Osteocyte (in vitro differentiated cells): ENCODE measurements around the gene DHFR. TPM values are rescaled to one million over a fixed set of nuclear protein-coding genes. Genes with fewer than 3 reads are reported as not detected.
A peak's percentile ranks its signal among the peaks of the same experiment; 100 is the strongest.

Source experiments
- DNase-seq: peaks from one replicate; pipeline ENCODE4 v3.0.0; 2021; ENCODE audit warnings: mixed read lengths; ENCODE audit not compliant: unreplicated experiment; ENCODE audit errors: extremely low spot score
- H3K27ac Mint-ChIP-seq: one replicate; pipeline ENCODE4 v1.8.0; 2021; ENCODE audit warnings: mild to moderate bottlenecking, mixed read lengths; ENCODE audit not compliant: unreplicated experiment
- H3K27me3 Mint-ChIP-seq: one replicate; pipeline ENCODE4 v1.8.0; 2021; ENCODE audit warnings: mixed read lengths; ENCODE audit not compliant: unreplicated experiment
- H3K36me3 Mint-ChIP-seq: one replicate; pipeline ENCODE4 v1.8.0; 2021; ENCODE audit warnings: mixed read lengths; ENCODE audit not compliant: unreplicated experiment
- H3K4me1 Mint-ChIP-seq: one replicate; pipeline ENCODE4 v1.8.0; 2021; ENCODE audit warnings: mixed read lengths; ENCODE audit not compliant: unreplicated experiment
- H3K4me3 Mint-ChIP-seq: one replicate; pipeline ENCODE4 v1.8.0; 2021; ENCODE audit warnings: mild to moderate bottlenecking, moderate library complexity, mixed read lengths; ENCODE audit not compliant: unreplicated experiment
- H3K9me3 Mint-ChIP-seq: one replicate; pipeline ENCODE4 v1.8.0; 2021; ENCODE audit warnings: mixed read lengths; ENCODE audit not compliant: unreplicated experiment
- CTCF ChIP-seq: fragments of 200-600 bp; sonication (generic); IDR thresholded peaks from 2 replicates; pipeline ENCODE4 v1.5.0; 2021; ENCODE audit warnings: antibody characterized with exemption, mild to moderate bottlenecking, moderate library complexity
- long read RNA-seq: library from polyadenylated mRNA; unstranded; transcript quantifications from one replicate; pipeline ENCODE4 v2.0.0, GENCODE V29; 2021
- total RNA-seq: library from RNA; stranded (reverse); gene quantifications from 2 replicates; pipeline ENCODE4 v1.2.1, GENCODE V29; 2021

DHFR gene
- 17.0 and 18.5 TPM in 2 replicates for total RNA-seq
- long read RNA-seq, transcript DHFR-201 (6 exons, 3,917 nt): major isoform, 15 of 21 reads
- long read RNA-seq, partial matches to known transcripts: 2 of 21 reads
- long read RNA-seq, other reads (novel, unspliced or antisense): 3 of 21 reads

GRCh38 chr5:80654391-80655230, at the start of gene DHFR, which contains the start of gene MSH3:
Gene DHFR, minus strand, starts transcription at chr5:80654983. Its CDS starts 494 bp downstream, at chr5:80654489.
Gene MSH3, plus strand, starts transcription at chr5:80654652. Its CDS starts 76 bp downstream, at chr5:80654728.
- no peaks in the 10 kb centered on the region for H3K9me3 Mint-ChIP-seq
- no peaks in the 10 kb centered on the region for H3K27me3 Mint-ChIP-seq

GRCh38 chr5:80704221-80704620, 49.4 kb upstream of the DHFR start:
- peaks cover 17% of the 10 kb centered on the region for H3K4me1 Mint-ChIP-seq
- H3K36me3 Mint-ChIP-seq: peaks cover 10% of the 10 kb centered on the region
- H3K27ac Mint-ChIP-seq: no peak overlapping the region

More at GRCh38 chr5:80654391-80655230, at the start of gene DHFR, which contains the start of gene MSH3:
- H3K4me1 Mint-ChIP-seq: peaks cover 25% of the 10 kb centered on the region
- H3K4me3 Mint-ChIP-seq: peak within 1 kb of the TSS; percentile 97
- peak; percentile 92 for DNase-seq
- peak; percentile 26 for TF ChIP-seq CTCF
- H3K27ac Mint-ChIP-seq: peak within 1 kb of the TSS; percentile 96
- H3K36me3 Mint-ChIP-seq: peaks cover 18% of the 10 kb centered on the region

GRCh38 chr5:80703747-80704146, 49.0 kb upstream of the DHFR start:
- peaks cover 10% of the 10 kb centered on the region for H3K36me3 Mint-ChIP-seq
- no peak for TF ChIP-seq CTCF
- peaks cover 17% of the 10 kb centered on the region for H3K4me1 Mint-ChIP-seq
- no peak for DNase-seq
- no peaks in the 10 kb centered on the region for H3K27me3 Mint-ChIP-seq
- no peak overlapping the region for H3K4me3 Mint-ChIP-seq
- H3K27ac Mint-ChIP-seq: no peak overlapping the region
- no peaks in the 10 kb centered on the region for H3K9me3 Mint-ChIP-seq

More at GRCh38 chr5:80704221-80704620, 49.4 kb upstream of the DHFR start:
- Mint-ChIP-seq H3K27me3 (no peaks in the 10 kb centered on the region), H3K4me3 (no peak overlapping the region), H3K9me3 (no peaks in the 10 kb centered on the region)
- TF ChIP-seq CTCF: no peak
- no peak for DNase-seq

- Mint-ChIP-seq H3K27ac (no peak overlapping the region), H3K27me3 (no peaks in the 10 kb centered on the region), H3K4me1 (peaks cover 17% of the 10 kb centered on the region), H3K4me3 (no peak overlapping the region), H3K9me3 (no peaks in the 10 kb centered on the region), H3K36me3 (peaks cover 11% of the 10 kb centered on the region)
- DNase-seq: no peak
- no peak for TF ChIP-seq CTCF
Observed at GRCh38 chr5:80703291-80703690, 48.5 kb upstream of the DHFR start.

- no peak for TF ChIP-seq CTCF
- Mint-ChIP-seq H3K4me1 (peaks cover 17% of the 10 kb centered on the region), H3K27me3 (no peaks in the 10 kb centered on the region), H3K27ac (no peak overlapping the region), H3K36me3 (peaks cover 12% of the 10 kb centered on the region), H3K4me3 (no peak overlapping the region), H3K9me3 (no peaks in the 10 kb centered on the region)
- no peak for DNase-seq
Observed at GRCh38 chr5:80701597-80701996, 46.8 kb upstream of the DHFR start.
